Epidermal melanocyte (primary cell): Measurements from ENCODE around the gene ZNF766.
"Not testable (repeated sequence)": the region's sequence is repeated elsewhere in the genome, so short reads cannot be mapped to it uniquely, and the experiment has no call there.

Experiments used
- DNase-seq: peaks from one replicate; pipeline ENCODE4 v3.0.0; 2011; ENCODE audit warnings: low spot score; ENCODE audit not compliant: insufficient read length

ZNF766 gene

GRCh38 chr19:52275988-52276387 is 6.6 kb downstream of the ZNF766 start:
- DNase-seq: no peak

DNA sequence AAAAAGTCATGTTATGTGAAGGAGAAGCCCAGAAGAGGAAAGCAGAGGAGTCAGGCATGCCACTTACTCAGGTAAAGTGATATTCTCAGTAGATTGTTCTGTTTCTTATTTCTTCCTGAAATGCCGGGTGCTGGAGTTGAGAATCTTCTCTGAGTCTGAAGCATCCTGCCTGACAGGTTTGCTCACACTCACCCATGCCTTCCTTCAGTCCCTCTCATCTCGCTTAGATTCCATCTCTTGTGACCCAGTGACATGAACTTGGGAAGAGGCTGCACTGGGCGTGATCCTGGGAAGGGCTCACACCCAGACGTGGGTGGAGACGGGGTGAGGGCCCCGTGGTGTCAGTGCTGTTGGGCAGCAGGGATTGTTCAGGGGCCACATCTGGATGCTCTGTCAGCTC is 8.1 kb downstream of the ZNF766 start:
- DNase-seq: no peak

DNA sequence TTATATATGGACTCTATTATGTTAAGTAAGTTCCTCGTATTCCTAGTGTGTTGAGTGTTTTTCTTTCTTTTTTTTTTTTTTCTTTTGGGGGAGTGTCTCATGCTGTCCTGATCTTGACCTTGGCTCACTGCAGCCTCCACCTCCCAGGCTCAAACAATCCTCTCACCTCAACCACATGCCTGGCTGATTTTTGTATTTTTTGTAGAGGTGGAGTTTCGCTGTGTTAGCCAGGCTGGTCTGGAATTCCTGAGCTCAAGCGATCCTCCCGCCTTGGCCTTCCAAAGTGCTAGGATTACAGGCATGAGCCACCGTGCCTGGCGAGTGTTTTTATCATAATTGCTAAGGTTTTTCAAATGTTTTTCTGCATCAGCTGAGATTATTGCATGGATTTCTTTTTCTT is 16.9 kb downstream of the ZNF766 start:
- DNase-seq: no peak

GRCh38 chr19:52291781-52292180 is 22.4 kb downstream of the ZNF766 start:
- DNase-seq: no peak

DNA sequence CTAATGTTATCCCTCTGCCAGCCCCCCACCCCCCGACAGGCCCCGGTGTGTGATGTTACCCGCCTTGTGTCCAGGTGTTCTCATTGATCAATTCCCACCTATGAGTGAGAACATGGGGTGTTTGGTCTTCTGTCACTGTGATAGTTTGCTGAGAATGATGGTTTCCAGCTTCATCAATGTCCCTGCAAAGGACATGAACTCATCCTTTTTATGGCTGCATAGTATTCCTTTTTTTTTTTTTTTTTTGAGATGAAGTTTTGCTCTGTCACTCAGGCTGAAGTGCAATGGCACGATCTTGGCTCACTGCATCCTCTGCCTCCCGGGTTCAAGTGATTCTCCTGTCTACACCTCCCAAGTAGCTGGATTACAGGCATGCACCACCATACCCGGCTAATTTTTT is 23.6 kb downstream of the ZNF766 start:
- not testable (repeated sequence) for DNase-seq

- no peak for DNase-seq
Observed at GRCh38 chr19:52296400-52296772, 27.0 kb downstream of the ZNF766 start.

DNA sequence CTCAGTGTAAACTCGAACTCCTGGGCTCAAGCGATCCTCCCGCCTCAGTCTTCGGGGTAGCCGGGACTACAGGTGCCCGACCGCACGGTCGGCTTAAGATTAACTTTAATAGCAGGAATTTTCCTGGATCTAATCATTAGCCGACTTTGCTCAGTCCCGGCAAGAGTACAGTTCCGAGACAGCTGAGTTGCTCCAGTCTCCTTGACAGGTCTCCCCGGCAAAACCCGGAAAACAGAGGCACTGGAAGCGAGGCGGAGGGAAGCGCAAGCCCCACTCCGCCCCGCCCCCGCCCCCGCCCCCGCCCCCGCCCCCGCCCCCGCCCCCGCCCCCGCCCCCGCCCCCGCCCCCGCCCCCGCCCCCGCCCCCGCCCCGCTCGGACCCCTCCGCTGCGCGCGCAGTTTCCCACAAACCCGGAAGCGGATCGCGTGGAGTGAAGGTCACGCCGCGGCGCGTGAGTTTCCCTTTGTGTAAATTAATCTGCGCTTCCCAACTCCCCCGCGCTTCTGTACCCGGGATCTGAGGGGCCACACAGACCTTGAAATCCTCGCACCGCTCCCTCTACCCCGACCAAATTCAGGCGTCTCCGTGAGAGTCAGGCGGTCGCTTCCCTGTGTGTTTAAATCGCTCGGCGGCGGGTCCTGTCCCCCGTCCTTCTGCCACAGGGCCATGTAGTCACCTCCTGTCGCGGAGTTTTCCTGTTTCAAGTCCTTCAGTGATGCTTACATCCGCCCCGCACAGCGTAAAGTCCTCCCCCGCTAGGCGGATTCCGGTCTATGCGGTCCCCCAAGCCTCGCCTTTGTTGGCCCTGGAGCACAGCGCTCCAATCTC is 27.6 kb downstream of the ZNF766 start, which contains the start of gene ZNF480:
Gene ZNF480, plus strand, starts transcription at position 397 of the 828 bp plus-strand sequence. CDS start 3,244 bp downstream, outside the sequence.
- peak; percentile 67 for DNase-seq

GRCh38 chr19:52297601-52298364 is 28.4 kb downstream of the ZNF766 start:
- no peak for DNase-seq

- no peak for DNase-seq
Observed at GRCh38 chr19:52307275-52307674, 37.9 kb downstream of the ZNF766 start.

- no peak for DNase-seq
Observed at GRCh38 chr19:52322429-52322828, 53.0 kb downstream of the ZNF766 start.

DNA sequence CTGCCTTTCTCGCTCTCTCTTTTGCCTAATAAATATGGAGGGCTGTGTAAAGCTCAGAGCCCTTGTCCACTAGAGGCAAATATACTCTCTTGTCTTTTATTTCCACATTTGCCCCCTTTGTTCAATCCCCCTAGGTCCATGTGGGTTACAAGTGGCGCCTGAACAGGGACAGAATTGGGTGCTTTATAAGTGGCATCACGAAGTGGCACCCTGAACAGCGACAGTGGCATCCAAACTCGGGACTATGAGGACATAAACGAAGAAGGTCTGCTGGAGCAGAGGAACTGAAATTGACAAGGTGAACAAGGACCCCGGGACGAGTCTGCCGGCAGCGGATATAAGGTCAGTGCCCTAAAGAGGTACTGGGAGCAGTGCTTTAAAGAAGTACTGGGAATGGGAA is 62.4 kb downstream of the ZNF766 start:
- no peak for DNase-seq

DNA sequence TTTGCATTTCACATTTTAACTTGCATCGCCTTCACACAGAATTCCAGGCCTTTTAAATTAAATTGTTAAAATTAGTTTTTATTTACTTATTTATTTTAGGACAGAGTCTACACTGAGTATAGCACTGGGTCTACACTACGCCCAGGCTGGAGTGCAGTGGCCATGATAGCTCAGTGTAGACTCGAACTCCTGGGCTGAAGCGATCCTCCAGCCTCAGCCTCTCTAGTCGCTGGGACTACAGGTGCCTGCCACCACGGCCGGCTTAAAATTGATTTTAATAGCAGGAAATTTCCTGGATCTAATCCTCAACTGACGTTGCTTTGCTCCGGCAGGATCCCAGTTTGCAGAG is 66.4 kb downstream of the ZNF766 start:
- no peak for DNase-seq

DNA sequence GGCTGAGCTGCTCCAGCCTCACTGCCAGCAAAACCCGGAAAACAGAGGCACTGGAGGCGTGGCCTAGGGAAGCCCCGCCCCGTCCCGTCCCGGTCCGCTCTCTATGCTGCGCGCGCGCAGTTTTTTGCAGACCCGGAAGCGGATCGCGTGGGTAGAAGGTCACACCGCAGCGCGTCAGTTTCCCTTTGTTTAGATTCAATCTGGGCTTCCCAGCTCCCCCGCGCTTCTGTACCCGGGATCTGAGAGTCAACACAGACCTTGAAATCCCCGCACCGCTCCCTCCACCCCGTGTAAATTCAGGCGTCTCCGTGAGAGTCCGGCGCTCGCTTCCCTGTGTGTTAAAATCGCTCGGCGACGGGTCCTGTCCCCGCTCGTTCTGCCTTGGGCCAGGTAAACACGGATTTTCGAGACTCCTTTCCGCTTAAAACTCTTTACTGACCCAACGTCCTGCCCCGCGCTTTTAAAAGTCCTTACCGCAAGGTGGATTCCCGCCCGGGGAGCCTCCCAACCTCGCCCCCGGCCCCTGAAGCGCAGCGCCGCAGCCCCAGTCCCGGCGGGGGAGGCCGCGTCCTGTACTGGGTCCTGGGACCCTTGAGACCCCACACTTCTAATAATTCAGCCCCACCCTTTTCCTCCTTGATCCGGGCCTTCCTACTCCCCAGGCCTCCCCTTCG is 66.9 kb downstream of the ZNF766 start, which contains the start of gene ZNF610:
Gene ZNF610, plus strand, starts transcription at position 127 of the 674 bp plus-strand sequence. CDS start 12,930 bp downstream, outside the sequence.
- DNase-seq: peak; percentile 73

DNA sequence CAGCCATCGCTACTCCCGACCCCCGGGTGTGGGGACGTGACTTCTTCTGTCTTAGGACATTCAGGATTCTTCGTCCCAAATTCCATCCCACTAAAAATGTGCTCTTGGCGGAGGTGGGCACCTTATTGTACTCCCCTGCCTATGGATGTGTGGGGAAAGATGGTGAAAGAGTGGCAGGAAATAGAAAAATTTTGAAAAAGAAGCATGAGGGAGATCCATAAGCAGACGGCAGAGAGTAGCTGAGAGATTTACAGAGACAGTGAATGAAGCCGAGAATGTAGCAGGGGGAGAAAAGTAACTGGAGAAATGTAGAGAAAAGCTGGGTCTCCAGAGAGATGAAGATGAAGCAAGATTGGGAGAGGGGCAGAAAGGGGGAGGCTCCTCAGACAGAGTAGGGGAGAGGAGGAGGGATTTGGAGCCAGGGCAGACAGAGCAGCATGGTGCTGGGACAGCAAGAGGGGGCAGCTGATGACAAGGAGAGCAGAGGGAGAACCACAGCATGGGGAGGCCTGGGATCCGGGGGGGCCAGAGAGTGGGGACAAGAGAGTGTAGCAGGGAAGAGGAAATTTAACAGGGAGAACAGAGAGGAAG is 67.5 kb downstream of the ZNF766 start:
- DNase-seq: no peak

- DNase-seq: not testable (repeated sequence)
Observed at GRCh38 chr19:52339022-52339421, 69.6 kb downstream of the ZNF766 start.

GRCh38 chr19:52343548-52343947 is 74.2 kb downstream of the ZNF766 start:
- DNase-seq: no peak

DNA sequence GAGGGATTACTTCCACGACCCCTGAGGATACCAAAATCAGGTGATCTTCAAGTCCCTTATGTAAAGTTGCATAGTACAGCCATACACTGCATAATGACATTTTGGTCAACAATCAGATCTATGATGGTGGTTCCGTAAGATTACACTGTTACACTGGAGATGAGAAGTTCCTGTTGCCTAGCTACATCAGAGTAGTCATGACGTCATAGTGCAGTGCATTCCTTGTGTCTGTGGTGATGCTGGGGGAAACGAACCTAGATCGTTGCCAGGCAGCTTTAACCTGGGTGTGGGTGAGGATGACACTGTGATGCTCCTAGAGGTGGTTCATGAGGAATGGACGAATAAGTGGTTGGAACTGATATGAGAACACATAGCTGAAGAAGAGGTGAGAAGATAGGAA is 75.8 kb downstream of the ZNF766 start:
- no peak for DNase-seq
